Measurements from ENCODE around the gene PLCB3. TPM values are rescaled to one million over a fixed set of nuclear protein-coding genes. Genes with fewer than 3 reads are reported as not detected.
A peak's percentile ranks its signal among the peaks of the same experiment; 100 is the strongest.

PLCB3 gene
- total and polyA plus RNA-seq, 2 of the 13 experiments (the other 11 are each of a cell fraction or from before 2014, with no cell fraction given): 7.5 to 13.8 TPM

- TF ChIP-seq HMGXB4 (CRISPR knock-in tag; IDR thresholded peaks at IDR 0.05; ENCODE audit: borderline replicate concordance in 1 of 2, low read depth in 1 of 2): peak; percentile 92 to 95
- TF ChIP-seq TFDP2 (CRISPR knock-in tag; IDR thresholded peaks at IDR 0.05): no peak
- TF ChIP-seq RFXAP (CRISPR knock-in tag; IDR thresholded peaks at IDR 0.05; ENCODE audit: borderline replicate concordance): peak; percentile 62; the same call in 1 of the 2 replicates
- no peak for TF ChIP-seq TBX2 (CRISPR knock-in tag; IDR thresholded peaks at IDR 0.05; ENCODE audit: borderline replicate concordance)
- TF ChIP-seq DNMT1 (CRISPR knock-in tag; IDR thresholded peaks at IDR 0.05): no peak
- no peak for TF ChIP-seq PAX8 (CRISPR knock-in tag; IDR thresholded peaks at IDR 0.05; ENCODE audit: borderline replicate concordance)
- TF ChIP-seq ZNF431 (CRISPR knock-in tag; IDR thresholded peaks at IDR 0.05; ENCODE audit: borderline replicate concordance, low read depth): no peak; the same call in 1 of the 2 replicates
- no peak for TF ChIP-seq ZNF678 (CRISPR knock-in tag; IDR thresholded peaks at IDR 0.05)
- TF ChIP-seq CBX5 (CRISPR knock-in tag; IDR thresholded peaks at IDR 0.05; ENCODE audit: borderline replicate concordance): peak; percentile 15; the same call in 1 of the 2 replicates
- TF ChIP-seq TFE3 (CRISPR knock-in tag; IDR thresholded peaks at IDR 0.05): peak; percentile 40
- no peak for TF ChIP-seq MIER2 (CRISPR knock-in tag; IDR thresholded peaks at IDR 0.05)
- no peak for TF ChIP-seq ZNF788 (CRISPR knock-in tag; IDR thresholded peaks at IDR 0.05; ENCODE audit: borderline replicate concordance)
- TF ChIP-seq EHMT2 (IDR thresholded peaks at IDR 0.05; ENCODE audit: borderline replicate concordance, low read depth, low read length): no peak
- TF ChIP-seq POLR2AphosphoS5 (IDR thresholded peaks at IDR 0.05; ENCODE audit: low read depth, low read length): peak; percentile 81
- no peak for TF ChIP-seq ZEB1 (IDR thresholded peaks at IDR 0.05; ENCODE audit: insufficient replicate concordance, low read depth)
- TF ChIP-seq TMF1 (CRISPR knock-in tag; IDR thresholded peaks at IDR 0.05; ENCODE audit: low read depth): no peak
- TF ChIP-seq SIX1 (CRISPR knock-in tag; IDR thresholded peaks at IDR 0.05; ENCODE audit: borderline replicate concordance): no peak
- no peak for TF ChIP-seq FOXA1 (IDR thresholded peaks at IDR 0.05)
- no peak for TF ChIP-seq FOXA1 (CRISPR knock-in tag; IDR thresholded peaks at IDR 0.05)
- TF ChIP-seq XBP1 (CRISPR knock-in tag; IDR thresholded peaks at IDR 0.05): no peak
- TF ChIP-seq JUND (CRISPR knock-in tag; IDR thresholded peaks at IDR 0.05): no peak
- TF ChIP-seq SOX6 (IDR thresholded peaks at IDR 0.05): no peak
- TF ChIP-seq SOX6 (CRISPR knock-in tag; IDR thresholded peaks at IDR 0.05): peak; percentile 42
- TF ChIP-seq PRMT3 (CRISPR knock-in tag; IDR thresholded peaks at IDR 0.05; ENCODE audit: borderline replicate concordance, low read depth): peak; percentile 41; the same call in 1 of the 2 replicates
- no peak for TF ChIP-seq ZNF713 (CRISPR knock-in tag; IDR thresholded peaks at IDR 0.05)
- no peak for TF ChIP-seq CBX2 (IDR thresholded peaks at IDR 0.05; ENCODE audit: low read depth, low read length)
- no peak for TF ChIP-seq CBX2 (CRISPR knock-in tag; IDR thresholded peaks at IDR 0.05; ENCODE audit: low read depth)
- no peak for TF ChIP-seq ZNF776 (CRISPR knock-in tag; IDR thresholded peaks at IDR 0.05)
These were observed 53.2 kb downstream of the PLCB3 start (continued) for GRCh38 chr11:64304316-64305072.
